NK-92 treated with Interleukin-12 subunit alpha and Interleukin-12 subunit beta, amount 100 ng/mL, for 24 hours (cell line): Measurements from ENCODE around the gene CRYBA2.

Experiments used
- DNase-seq: peaks from one replicate; lab custom pipeline; 2025; lab: John Stamatoyannopoulos, UW

CRYBA2 gene

GRCh38 chr2:218956039-218956438, 37.2 kb downstream of the CRYBA2 start:
- DNase-seq: no peak

GRCh38 chr2:218954541-218955300, 38.5 kb downstream of the CRYBA2 start:
- DNase-seq: no peak

- DNase-seq: no peak
Observed at GRCh38 chr2:218953366-218953954, 39.8 kb downstream of the CRYBA2 start.

GRCh38 chr2:218952160-218952559, 41.1 kb downstream of the CRYBA2 start:
- DNase-seq: no peak

- no peak for DNase-seq
Observed at GRCh38 chr2:218946621-218947020, 46.6 kb downstream of the CRYBA2 start.

GRCh38 chr2:218944759-218945404, 48.3 kb downstream of the CRYBA2 start:
- no peak for DNase-seq
